ENCODE measurements around the gene RSPH6A.
A peak's percentile ranks its signal among the peaks of the same experiment; 100 is the strongest.

The RSPH6A gene

DNA sequence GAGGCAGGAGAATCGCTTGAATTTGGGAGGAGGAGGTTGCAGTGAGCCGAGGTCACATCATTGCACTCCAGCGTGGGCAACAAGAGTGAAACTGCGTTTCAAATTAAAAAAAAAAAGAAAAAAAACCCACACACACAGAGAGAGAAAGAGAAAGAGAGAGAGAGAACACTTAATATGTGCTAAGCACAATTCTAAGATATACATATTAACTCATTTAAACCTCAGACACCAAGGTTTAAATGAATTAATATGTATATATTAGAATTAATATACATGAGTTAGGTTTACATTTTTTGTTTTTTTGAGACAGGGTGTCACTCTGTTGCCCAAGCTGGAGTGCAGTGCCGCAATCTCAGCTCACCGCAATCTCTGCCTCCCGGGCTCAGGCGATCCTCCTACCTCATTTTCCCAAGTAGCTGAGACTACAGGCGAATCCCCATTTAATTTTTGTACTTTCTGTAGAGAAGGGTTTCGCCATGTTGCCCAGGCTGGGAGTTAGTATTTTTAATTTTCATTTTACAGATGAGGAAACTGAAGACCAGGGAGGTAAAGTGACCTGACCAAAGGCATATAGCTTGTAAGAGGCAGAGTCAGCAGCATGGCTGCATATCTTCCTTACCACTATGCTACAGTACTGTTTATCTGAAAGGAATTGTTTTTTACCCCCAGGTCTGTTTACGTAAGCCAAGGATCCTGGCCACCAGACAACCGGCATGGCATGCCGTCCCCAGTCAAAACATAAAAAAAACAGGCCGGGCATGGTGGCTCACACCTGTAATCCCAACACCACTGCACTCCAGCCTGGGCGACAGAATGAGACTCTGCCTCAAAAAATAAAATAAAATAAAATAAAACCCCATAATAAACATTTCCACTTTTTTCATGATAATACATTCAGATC lies 45.5 kb upstream of the RSPH6A start:
- H3K14ac ChIP-seq (ENCODE audit: low read length in 2 of 2) = no peak overlapping the region
- H3K27ac ChIP-seq (ENCODE audit: low read length, poor library complexity, severe bottlenecking) = no peak overlapping the region
- peaks cover 12% of the 10 kb centered on the region for H3K4me1 ChIP-seq (ENCODE audit: control insufficient read depth, insufficient read depth, low read depth, low read length)
- peak overlapping the region; percentile 41 for H3K9ac ChIP-seq (ENCODE audit: low read length)
- no peak overlapping the region for H2BK120ac ChIP-seq (ENCODE audit: low read depth, low read length)
- no peaks in the 10 kb centered on the region for H3K9me3 ChIP-seq (ENCODE audit: control insufficient read depth, low read length)
- H2AFZ ChIP-seq (ENCODE audit: low read depth, low read length) = no peak overlapping the region
- H3K27me3 ChIP-seq (ENCODE audit: control insufficient read depth in 1 of 2, insufficient read depth in 1 of 2, low read length in 2 of 2) = peaks cover 20 to 23% of the 10 kb centered on the region in 2 experiments
- no peak overlapping the region for H3K4ac ChIP-seq (ENCODE audit: low read depth in 1 of 2, low read length in 2 of 2)
- DNase-seq = no peak
- no peak overlapping the region for H4K91ac ChIP-seq (ENCODE audit: low read length)
- WGBS = 93% methylated on average over 11 of the region's 15 CpGs
- no peak overlapping the region for H2BK5ac ChIP-seq (ENCODE audit: low read depth, low read length, poor library complexity, severe bottlenecking)
- H3K18ac ChIP-seq (ENCODE audit: low read depth in 1 of 2, low read length in 2 of 2) = no peak overlapping the region
- H4K8ac ChIP-seq (ENCODE audit: low read length) = no peak overlapping the region
- H2BK15ac ChIP-seq (ENCODE audit: low read depth, poor library complexity, severe bottlenecking) = no peak overlapping the region
- no peak overlapping the region for H3K4me3 ChIP-seq (ENCODE audit: insufficient read depth in 1 of 2, low read depth in 1 of 2, low read length in 2 of 2)
- H2AK5ac ChIP-seq (ENCODE audit: low read length, severe bottlenecking) = no peak overlapping the region
- peaks cover 12% of the 10 kb centered on the region for H3K79me1 ChIP-seq (replicated peaks; ENCODE audit: low read length, poor library complexity, severe bottlenecking)
- peaks cover 27 to 30% of the 10 kb centered on the region in 2 experiments for H3K36me3 ChIP-seq (ENCODE audit: control insufficient read depth in 1 of 2, insufficient read depth in 2 of 2, low read depth in 1 of 2, low read length in 2 of 2)
- no peak overlapping the region for H2BK12ac ChIP-seq (ENCODE audit: low read length in 2 of 2)
- no peak overlapping the region for H3K23ac ChIP-seq (ENCODE audit: low read length in 2 of 2)
- H3K4me2 ChIP-seq (ENCODE audit: low read length, poor library complexity, severe bottlenecking) = peak overlapping the region; percentile 10

DNA sequence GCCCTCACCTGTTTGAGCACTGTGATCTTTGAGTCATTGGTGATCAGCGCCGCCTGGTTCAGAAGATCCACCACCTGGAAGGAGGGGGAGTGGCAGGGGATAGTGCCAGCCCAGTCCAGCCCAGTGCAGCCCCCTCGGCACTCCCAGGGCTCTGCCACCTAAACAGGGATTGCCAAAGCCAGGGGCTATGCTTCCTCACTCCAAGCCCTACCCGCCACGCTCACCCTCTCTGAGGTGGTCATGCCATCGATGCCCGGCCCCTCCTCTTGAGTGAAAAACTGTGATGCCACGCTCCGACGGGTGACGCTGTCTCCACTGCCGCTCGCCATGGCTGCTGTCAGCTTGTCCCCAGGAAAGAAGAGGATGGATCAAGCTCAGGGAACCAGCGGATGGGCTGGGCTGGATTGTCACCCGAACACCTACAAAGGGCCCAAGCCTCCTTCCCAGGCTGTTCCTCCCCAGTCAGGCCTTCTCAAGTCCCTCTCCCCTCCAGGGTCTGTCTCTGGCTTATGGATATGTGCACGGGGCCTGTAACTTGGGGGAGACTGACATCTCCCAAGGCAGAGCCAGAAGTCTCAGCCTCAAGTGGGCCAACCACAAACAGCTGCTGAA lies 39.2 kb upstream of the RSPH6A start:
- no peak overlapping the region for H3K14ac ChIP-seq (ENCODE audit: low read length in 2 of 2)
- no peak overlapping the region for H2BK120ac ChIP-seq (ENCODE audit: low read depth, low read length)
- peaks cover 5% of the 10 kb centered on the region for H3K4me1 ChIP-seq (ENCODE audit: control insufficient read depth, insufficient read depth, low read depth, low read length)
- H3K79me1 ChIP-seq (replicated peaks; ENCODE audit: low read length, poor library complexity, severe bottlenecking) = peaks cover 45% of the 10 kb centered on the region
- H3K4ac ChIP-seq (ENCODE audit: low read depth in 1 of 2, low read length in 2 of 2) = no peak overlapping the region
- H3K4me2 ChIP-seq (ENCODE audit: low read length, poor library complexity, severe bottlenecking) = no peak overlapping the region
- H2BK12ac ChIP-seq (ENCODE audit: low read length in 2 of 2) = no peak overlapping the region
- H3K9ac ChIP-seq (ENCODE audit: low read length) = no peak overlapping the region
- peak overlapping the region in 1 of 2 experiments; percentile 22 for H3K4me3 ChIP-seq (ENCODE audit: insufficient read depth in 1 of 2, low read depth in 1 of 2, low read length in 2 of 2)
- no peak overlapping the region for H3K18ac ChIP-seq (ENCODE audit: low read depth in 1 of 2, low read length in 2 of 2)
- no peak overlapping the region for H4K91ac ChIP-seq (ENCODE audit: low read length)
- DNase-seq = no peak
- no peak overlapping the region for H3K23ac ChIP-seq (ENCODE audit: low read length in 2 of 2)
- H2BK5ac ChIP-seq (ENCODE audit: low read depth, low read length, poor library complexity, severe bottlenecking) = no peak overlapping the region
- H3K27ac ChIP-seq (ENCODE audit: low read length, poor library complexity, severe bottlenecking) = no peak overlapping the region
- H2AK5ac ChIP-seq (ENCODE audit: low read length, severe bottlenecking) = no peak overlapping the region
- H3K27me3 ChIP-seq (ENCODE audit: control insufficient read depth in 1 of 2, insufficient read depth in 1 of 2, low read length in 2 of 2) = no peaks in the 10 kb centered on the region
- H2AFZ ChIP-seq (ENCODE audit: low read depth, low read length) = no peak overlapping the region
- H2BK15ac ChIP-seq (ENCODE audit: low read depth, poor library complexity, severe bottlenecking) = no peak overlapping the region
- no peaks in the 10 kb centered on the region for H3K9me3 ChIP-seq (ENCODE audit: control insufficient read depth, low read length)
- WGBS = 96% methylated on average over 16 of the region's 16 CpGs
- H4K8ac ChIP-seq (ENCODE audit: low read length) = peak overlapping the region; percentile 28
- peaks cover 74 to 80% of the 10 kb centered on the region in 2 experiments for H3K36me3 ChIP-seq (ENCODE audit: control insufficient read depth in 1 of 2, insufficient read depth in 2 of 2, low read depth in 1 of 2, low read length in 2 of 2)

GRCh38 chr19:45852983-45853382 lies 37.9 kb upstream of the RSPH6A start:
- no peak overlapping the region for H3K4ac ChIP-seq (ENCODE audit: low read depth in 1 of 2, low read length in 2 of 2)
- H3K4me2 ChIP-seq (ENCODE audit: low read length, poor library complexity, severe bottlenecking) = no peak overlapping the region
- no peak overlapping the region for H2BK12ac ChIP-seq (ENCODE audit: low read length in 2 of 2)
- no peak overlapping the region for H4K8ac ChIP-seq (ENCODE audit: low read length)
- H3K9ac ChIP-seq (ENCODE audit: low read length) = no peak overlapping the region
- H2AFZ ChIP-seq (ENCODE audit: low read depth, low read length) = no peak overlapping the region
- H3K27me3 ChIP-seq (ENCODE audit: control insufficient read depth in 1 of 2, insufficient read depth in 1 of 2, low read length in 2 of 2) = no peaks in the 10 kb centered on the region
- peaks cover 72 to 82% of the 10 kb centered on the region in 2 experiments for H3K36me3 ChIP-seq (ENCODE audit: control insufficient read depth in 1 of 2, insufficient read depth in 2 of 2, low read depth in 1 of 2, low read length in 2 of 2)
- H2AK5ac ChIP-seq (ENCODE audit: low read length, severe bottlenecking) = no peak overlapping the region
- H3K27ac ChIP-seq (ENCODE audit: low read length, poor library complexity, severe bottlenecking) = no peak overlapping the region
- no peak overlapping the region for H3K23ac ChIP-seq (ENCODE audit: low read length in 2 of 2)
- peaks cover 46% of the 10 kb centered on the region for H3K79me1 ChIP-seq (replicated peaks; ENCODE audit: low read length, poor library complexity, severe bottlenecking)
- DNase-seq = no peak
- 98% methylated on average over 7 of the region's 7 CpGs for WGBS
- no peak overlapping the region for H2BK15ac ChIP-seq (ENCODE audit: low read depth, poor library complexity, severe bottlenecking)
- no peak overlapping the region for H3K14ac ChIP-seq (ENCODE audit: low read length in 2 of 2)
- H3K4me1 ChIP-seq (ENCODE audit: control insufficient read depth, insufficient read depth, low read depth, low read length) = peaks cover 5% of the 10 kb centered on the region
- H3K4me3 ChIP-seq (ENCODE audit: insufficient read depth in 1 of 2, low read depth in 1 of 2, low read length in 2 of 2) = no peak overlapping the region
- no peak overlapping the region for H4K91ac ChIP-seq (ENCODE audit: low read length)
- no peak overlapping the region for H2BK120ac ChIP-seq (ENCODE audit: low read depth, low read length)
- H3K9me3 ChIP-seq (ENCODE audit: control insufficient read depth, low read length) = no peaks in the 10 kb centered on the region
- H3K18ac ChIP-seq (ENCODE audit: low read depth in 1 of 2, low read length in 2 of 2) = no peak overlapping the region
- H2BK5ac ChIP-seq (ENCODE audit: low read depth, low read length, poor library complexity, severe bottlenecking) = no peak overlapping the region

- Histone ChIP-seq H2BK15ac (ENCODE audit: low read depth, poor library complexity, severe bottlenecking) (no peak overlapping the region), H3K27ac (ENCODE audit: low read length, poor library complexity, severe bottlenecking) (no peak overlapping the region), H3K14ac (ENCODE audit: low read length in 2 of 2) (no peak overlapping the region), H3K4me2 (ENCODE audit: low read length, poor library complexity, severe bottlenecking) (no peak overlapping the region), H3K79me1 (replicated peaks; ENCODE audit: low read length, poor library complexity, severe bottlenecking) (peaks cover 45% of the 10 kb centered on the region), H3K4ac (ENCODE audit: low read depth in 1 of 2, low read length in 2 of 2) (no peak overlapping the region), H3K18ac (ENCODE audit: low read depth in 1 of 2, low read length in 2 of 2) (no peak overlapping the region), H2BK5ac (ENCODE audit: low read depth, low read length, poor library complexity, severe bottlenecking) (no peak overlapping the region), H4K8ac (ENCODE audit: low read length) (no peak overlapping the region), H3K9me3 (ENCODE audit: control insufficient read depth, low read length) (no peaks in the 10 kb centered on the region), H4K91ac (ENCODE audit: low read length) (no peak overlapping the region), H3K23ac (ENCODE audit: low read length in 2 of 2) (no peak overlapping the region), H2BK12ac (ENCODE audit: low read length in 2 of 2) (no peak overlapping the region), H2AK5ac (ENCODE audit: low read length, severe bottlenecking) (no peak overlapping the region), H3K9ac (ENCODE audit: low read length) (no peak overlapping the region), H3K27me3 (ENCODE audit: control insufficient read depth in 1 of 2, insufficient read depth in 1 of 2, low read length in 2 of 2) (no peaks in the 10 kb centered on the region), H2AFZ (ENCODE audit: low read depth, low read length) (no peak overlapping the region), H3K4me3 (ENCODE audit: insufficient read depth in 1 of 2, low read depth in 1 of 2, low read length in 2 of 2) (no peak overlapping the region), H3K4me1 (ENCODE audit: control insufficient read depth, insufficient read depth, low read depth, low read length) (peaks cover 5% of the 10 kb centered on the region), H2BK120ac (ENCODE audit: low read depth, low read length) (no peak overlapping the region), H3K36me3 (ENCODE audit: control insufficient read depth in 1 of 2, insufficient read depth in 2 of 2, low read depth in 1 of 2, low read length in 2 of 2) (peaks cover 75 to 87% of the 10 kb centered on the region in 2 experiments)
- WGBS = 92% methylated on average over 10 of the region's 10 CpGs
- no peak for DNase-seq
Measured at GRCh38 chr19:45852145-45852750, 37.1 kb upstream of the RSPH6A start.

All from mesenchymal stem cell (in vitro differentiated cells and primary cell).